CD4-positive, alpha-beta memory T cell (primary cell): ENCODE results near the gene PRPF40B. TPM values are rescaled to one million over a fixed set of nuclear protein-coding genes. Genes with fewer than 3 reads are reported as not detected.
A peak's percentile ranks its signal among the peaks of the same experiment; 100 is the strongest.

Experiments
- CTCF ChIA-PET: fragments of 350-600 bp; sonication (Branson Sonifier 250); formaldehyde crosslinking; loops from one replicate; lab custom pipeline; 2021; ENCODE audit warnings: inconsistent platforms; ENCODE audit not compliant: partially characterized antibody; lab: Charles Lee
- POLR2A ChIA-PET: fragments of 350-600 bp; sonication (Branson Sonifier 250); formaldehyde crosslinking; loops from one replicate; lab custom pipeline; 2021; ENCODE audit not compliant: partially characterized antibody; lab: Charles Lee
- DNase-seq, 5 donors: peaks; one replicate each; pipeline versions ENCODE4 v3.0.0 to v3.0.0-alpha.2; 2020 to 2022; ENCODE audit warnings: mixed read lengths in 1 of 5
- H3K27ac ChIP-seq: one replicate; pipeline ENCODE4 v1.7.0; 2013; ENCODE audit warnings: low read depth, low read length
- H3K27me3 ChIP-seq: 2 replicates; pipeline ENCODE4 v1.7.0; 2013; ENCODE audit warnings: mild to moderate bottlenecking, low read length, moderate library complexity; ENCODE audit not compliant: insufficient read depth
- H3K36me3 ChIP-seq: 2 replicates; pipeline ENCODE4 v1.7.0; 2013; ENCODE audit warnings: mild to moderate bottlenecking, low read length, moderate library complexity; ENCODE audit not compliant: insufficient read depth
- H3K4me1 ChIP-seq: 2 replicates; pipeline ENCODE4 v1.7.0; 2013; ENCODE audit warnings: mild to moderate bottlenecking, low read length, moderate library complexity; ENCODE audit not compliant: insufficient read depth
- H3K4me3 ChIP-seq, 2 donors: one replicate each; pipeline ENCODE4 v1.7.0; 2013; ENCODE audit warnings: low read length in 2 of 2, mild to moderate bottlenecking in 1 of 2
- H3K9me3 ChIP-seq, 2 donors: one replicate each; pipeline ENCODE4 v1.7.0; 2013; ENCODE audit warnings: low read length in 2 of 2, control low read depth in 1 of 2; ENCODE audit not compliant: control insufficient read depth in 1 of 2
- H3K27ac Mint-ChIP-seq, 7 donors: one replicate each; pipeline ENCODE4 v1.8.0; 2020 to 2021; ENCODE audit warnings: mixed read lengths in 7 of 7, mild to moderate bottlenecking in 6 of 7, inconsistent platforms in 3 of 7, moderate library complexity in 3 of 7
- H3K27me3 Mint-ChIP-seq, 2 donors: one replicate each; pipeline ENCODE4 v1.8.0; 2020 to 2021; ENCODE audit warnings: mixed read lengths in 2 of 2
- H3K36me3 Mint-ChIP-seq, 2 donors: one replicate each; pipeline ENCODE4 v1.8.0; 2020 to 2021; ENCODE audit warnings: mixed read lengths in 2 of 2, inconsistent platforms in 1 of 2, mild to moderate bottlenecking in 1 of 2
- H3K4me1 Mint-ChIP-seq, 4 donors: one replicate each; pipeline ENCODE4 v1.8.0; 2020 to 2021; ENCODE audit warnings: mixed read lengths in 4 of 4, mild to moderate bottlenecking in 1 of 4
- H3K4me3 Mint-ChIP-seq, 8 donors: one replicate each; pipeline ENCODE4 v1.8.0; 2020 to 2021; ENCODE audit warnings: mixed read lengths in 8 of 8, mild to moderate bottlenecking in 7 of 8, moderate library complexity in 6 of 8, inconsistent platforms in 3 of 8
- H3K9me3 Mint-ChIP-seq, 8 donors: one replicate each; pipeline ENCODE4 v1.8.0; 2020 to 2021; ENCODE audit warnings: mixed read lengths in 8 of 8, mild to moderate bottlenecking in 5 of 8, inconsistent platforms in 3 of 8, moderate library complexity in 1 of 8
- intact Hi-C: fragments of 100-400 bp; cut with micrococcal nuclease; formaldehyde crosslinking; loops from one replicate; pipeline ENCODE4 v1.15.1; 2023
- polyA plus RNA-seq, 2 donors: library from polyadenylated mRNA; unstranded; fragments of 300-500 nt; fragmentation: Illumina TruSeq; gene quantifications; one replicate each; pipeline ENCODE4 v1.2.3, GENCODE V29; 2021
- total RNA-seq, 2 experiments: library from RNA; stranded (reverse); gene quantifications; one replicate each; pipeline ENCODE4 v1.2.3, GENCODE V29; 2021

The PRPF40B gene
- total and polyA plus RNA-seq, 4 experiments from 2014 or later = 0.73 to 15.9 (median 9.9) TPM

- ChIA-PET CTCF (no interaction called here), POLR2A (interaction anchor here (1.4 kb wide), 1 partner anchor 8 kb away, joined by 4 read pairs; the partner anchor contains the start of gene PRPF40B)
- peaks cover under 1 to 3% (median under 1%) of the 10 kb centered on the region in 4 donors for H3K4me1 Mint-ChIP-seq
- Histone ChIP-seq H3K27me3 (no peaks in the 10 kb centered on the region), H3K4me3 (no peak overlapping the region), H3K4me1 (peaks cover under 1% of the 10 kb centered on the region), H3K36me3 (no peaks in the 10 kb centered on the region), H3K27ac (no peak overlapping the region), H3K9me3 (no peaks in the 10 kb centered on the region)
- DNase-seq = no peak
- H3K27ac Mint-ChIP-seq = no peak overlapping the region
- H3K36me3 Mint-ChIP-seq = peaks cover 0 to 1% of the 10 kb centered on the region in 2 donors
- H3K4me3 Mint-ChIP-seq = no peak overlapping the region
- intact Hi-C loops = no loop called here
- H3K9me3 Mint-ChIP-seq = peaks cover 0 to 2% (median 0%) of the 10 kb centered on the region in 8 donors
- no peaks in the 10 kb centered on the region for H3K27me3 Mint-ChIP-seq
These were observed 8.1 kb downstream of the PRPF40B start for GRCh38 chr12:49631336-49631907.

- Mint-ChIP-seq H3K36me3 (peaks cover 0 to 1% of the 10 kb centered on the region in 2 donors), H3K27ac (no peak overlapping the region), H3K27me3 (no peaks in the 10 kb centered on the region), H3K9me3 (peaks cover 0 to 2% (median 0%) of the 10 kb centered on the region in 8 donors), H3K4me3 (no peak overlapping the region), H3K4me1 (peaks cover 9 to 13% (median 10%) of the 10 kb centered on the region in 4 donors)
- Histone ChIP-seq H3K4me1 (peaks cover 8% of the 10 kb centered on the region), H3K27me3 (no peaks in the 10 kb centered on the region), H3K36me3 (no peaks in the 10 kb centered on the region), H3K4me3 (no peak overlapping the region), H3K27ac (no peak overlapping the region), H3K9me3 (no peaks in the 10 kb centered on the region)
- ChIA-PET POLR2A (interaction anchor here (0.7 to 1.5 kb wide), 3 partner anchors 9 to 75 kb away, joined by 3 to 4 read pairs (median 3); partner anchors contain the start of genes FMNL3 and PRPF40B), CTCF (interaction anchor here (0.9 to 1.2 kb wide), 2 partner anchors 66 to 109 kb away, joined by 3 read pairs; partner anchors contain the start of gene TMBIM6)
- DNase-seq = no peak
- intact Hi-C loops = no loop called here
These were observed 9.0 kb downstream of the PRPF40B start for GRCh38 chr12:49632401-49632800.

DNA sequence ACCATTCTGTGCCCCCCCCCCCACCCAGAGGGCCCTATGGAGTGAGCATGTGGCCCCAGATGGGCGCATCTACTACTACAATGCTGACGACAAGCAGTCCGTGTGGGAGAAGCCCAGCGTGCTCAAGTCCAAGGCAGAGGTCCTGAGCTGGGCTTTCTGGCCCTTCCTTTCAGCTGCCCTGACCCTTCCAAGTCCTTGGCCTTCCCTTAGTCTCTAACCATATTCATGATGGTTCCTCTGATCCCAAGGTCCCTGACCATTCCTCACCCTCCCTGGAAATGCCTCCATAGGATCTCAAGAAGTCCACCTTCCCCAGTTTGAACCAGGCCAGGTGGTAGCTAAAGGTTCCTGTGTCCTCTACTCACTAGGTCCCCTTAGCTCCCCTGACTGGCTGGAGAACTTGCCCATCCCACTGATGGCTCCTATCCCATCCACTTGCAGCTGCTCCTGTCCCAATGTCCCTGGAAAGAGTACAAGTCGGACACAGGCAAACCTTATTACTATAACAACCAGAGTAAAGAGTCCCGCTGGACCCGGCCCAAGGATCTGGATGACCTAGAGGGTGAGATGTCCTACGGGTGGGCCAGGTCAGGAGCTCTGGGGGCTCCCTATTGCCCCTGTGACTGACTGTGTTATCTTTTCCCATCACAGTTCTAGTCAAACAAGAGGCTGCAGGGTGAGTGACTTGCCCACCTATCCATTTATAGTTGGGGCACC lies 9.8 kb downstream of the PRPF40B start:
- no peaks in the 10 kb centered on the region for H3K27me3 ChIP-seq
- DNase-seq = no peak
- H3K27ac ChIP-seq = no peak overlapping the region
- H3K27ac Mint-ChIP-seq = peak overlapping the region in 1 of 7 donors; percentile 12
- POLR2A ChIA-PET = interaction anchor here (1.0 to 4.9 kb wide), 3 partner anchors 9 to 108 kb away, joined by 3 to 34 read pairs (median 3); partner anchors contain the start of genes FMNL3, PRPF40B and TMBIM6
- no peaks in the 10 kb centered on the region for H3K27me3 Mint-ChIP-seq
- no peaks in the 10 kb centered on the region for H3K9me3 ChIP-seq
- H3K36me3 Mint-ChIP-seq = peaks cover 0 to 1% of the 10 kb centered on the region in 2 donors
- no peak overlapping the region for H3K4me3 ChIP-seq
- intact Hi-C loops = no loop called here
- CTCF ChIA-PET = interaction anchor here (0.9 to 20.0 kb wide), 5 partner anchors 10 to 286 kb away, joined by 3 to 543 read pairs (median 3); partner anchors contain the start of genes DNAJC22, FMNL3 and TMBIM6
- no peaks in the 10 kb centered on the region for H3K36me3 ChIP-seq
- no peak overlapping the region for H3K4me3 Mint-ChIP-seq
- peaks cover 9 to 13% (median 11%) of the 10 kb centered on the region in 4 donors for H3K4me1 Mint-ChIP-seq
- peaks cover 8% of the 10 kb centered on the region for H3K4me1 ChIP-seq
- H3K9me3 Mint-ChIP-seq = peaks cover 0 to 2% (median 0%) of the 10 kb centered on the region in 8 donors

GRCh38 chr12:49633703-49634345 lies 10.5 kb downstream of the PRPF40B start:
- no peak overlapping the region for H3K27ac Mint-ChIP-seq
- H3K4me1 Mint-ChIP-seq = peaks cover 9 to 13% (median 11%) of the 10 kb centered on the region in 4 donors
- Histone ChIP-seq H3K27me3 (no peaks in the 10 kb centered on the region), H3K4me3 (no peak overlapping the region), H3K36me3 (no peaks in the 10 kb centered on the region), H3K27ac (no peak overlapping the region), H3K9me3 (no peaks in the 10 kb centered on the region), H3K4me1 (peaks cover 8% of the 10 kb centered on the region)
- peaks cover 0 to 2% (median 0%) of the 10 kb centered on the region in 8 donors for H3K9me3 Mint-ChIP-seq
- DNase-seq = no peak
- peaks cover 0 to 1% of the 10 kb centered on the region in 2 donors for H3K36me3 Mint-ChIP-seq
- intact Hi-C loops = no loop called here
- ChIA-PET POLR2A (interaction anchor here (1.0 to 4.9 kb wide), 3 partner anchors 10 to 107 kb away, joined by 3 to 34 read pairs (median 3); partner anchors contain the start of genes FMNL3, PRPF40B and TMBIM6), CTCF (interaction anchor here (1.3 to 20.0 kb wide), 4 partner anchors 9 to 287 kb away, joined by 3 to 543 read pairs (median 18); partner anchors contain the start of genes DNAJC22, FMNL3 and PRPF40B)
- H3K27me3 Mint-ChIP-seq = no peaks in the 10 kb centered on the region
- no peak overlapping the region for H3K4me3 Mint-ChIP-seq

- ChIA-PET CTCF (interaction anchor here (1.8 to 20.0 kb wide), 9 partner anchors 8 to 143 kb away, joined by 4 to 543 read pairs (median 8); partner anchors contain the start of genes FMNL3, PRPF40B and TMBIM6), POLR2A (interaction anchor here (0.8 to 4.9 kb wide), 3 partner anchors 11 to 107 kb away, joined by 3 to 34 read pairs (median 10); partner anchors contain the start of genes FMNL3, PRPF40B and TMBIM6)
- no peak for DNase-seq
- H3K36me3 ChIP-seq = no peaks in the 10 kb centered on the region
- H3K27ac ChIP-seq = no peak overlapping the region
- Mint-ChIP-seq H3K36me3 (peaks cover 0 to 6% of the 10 kb centered on the region in 2 donors), H3K9me3 (peaks cover 0 to 2% (median 0%) of the 10 kb centered on the region in 8 donors), H3K27ac (peak overlapping the region in 1 of 7 donors; percentile 63), H3K27me3 (no peaks in the 10 kb centered on the region), H3K4me1 (peaks cover 9 to 13% (median 11%) of the 10 kb centered on the region in 4 donors), H3K4me3 (no peak overlapping the region)
- H3K4me1 ChIP-seq = peaks cover 8% of the 10 kb centered on the region
- H3K27me3 ChIP-seq = no peaks in the 10 kb centered on the region
- no peaks in the 10 kb centered on the region for H3K9me3 ChIP-seq
- intact Hi-C loops = no loop called here
- H3K4me3 ChIP-seq = no peak overlapping the region
These were observed 11.7 kb downstream of the PRPF40B start for GRCh38 chr12:49635036-49635435.

GRCh38 chr12:49635656-49636055 lies 12.3 kb downstream of the PRPF40B start:
- peak overlapping the region in 3 of 7 donors; percentile 48 to 66 (median 53) for H3K27ac Mint-ChIP-seq
- Histone ChIP-seq H3K36me3 (no peaks in the 10 kb centered on the region), H3K4me3 (no peak overlapping the region), H3K4me1 (peaks cover 8% of the 10 kb centered on the region), H3K27ac (no peak overlapping the region), H3K9me3 (no peaks in the 10 kb centered on the region), H3K27me3 (no peaks in the 10 kb centered on the region)
- ChIA-PET POLR2A (interaction anchor here (0.8 to 4.9 kb wide), 4 partner anchors 12 to 106 kb away, joined by 3 to 34 read pairs (median 6); partner anchors contain the start of genes FMNL3, PRPF40B and TMBIM6), CTCF (interaction anchor here (1.2 to 20.0 kb wide), 16 partner anchors 8 to 203 kb away, joined by 3 to 543 read pairs (median 6); partner anchors contain the start of genes FMNL3, PRPF40B and TMBIM6)
- DNase-seq = no peak
- H3K27me3 Mint-ChIP-seq = no peaks in the 10 kb centered on the region
- peaks cover 9 to 13% (median 11%) of the 10 kb centered on the region in 4 donors for H3K4me1 Mint-ChIP-seq
- H3K36me3 Mint-ChIP-seq = peaks cover 0 to 10% of the 10 kb centered on the region in 2 donors
- peaks cover 0 to 2% (median 0%) of the 10 kb centered on the region in 8 donors for H3K9me3 Mint-ChIP-seq
- H3K4me3 Mint-ChIP-seq = no peak overlapping the region
- intact Hi-C loops = loop anchor here (2.0 kb wide), 1 partner anchor 71 kb away; the partner anchor contains the start of gene FMNL3
